ENCODE measurements around the gene CHAT.

CHAT gene

GRCh38 chr10:49595003-49595712 is 18.7 kb upstream of the CHAT start:
- peaks cover 15% of the 10 kb centered on the region; the same call in 1 of the 2 replicates for H3K4me1 ChIP-seq
- DNase-seq = no peak
- no peak overlapping the region for H3K4me3 ChIP-seq (ENCODE audit: low read depth, low read length)
- TF ChIP-seq, protein P1, sequence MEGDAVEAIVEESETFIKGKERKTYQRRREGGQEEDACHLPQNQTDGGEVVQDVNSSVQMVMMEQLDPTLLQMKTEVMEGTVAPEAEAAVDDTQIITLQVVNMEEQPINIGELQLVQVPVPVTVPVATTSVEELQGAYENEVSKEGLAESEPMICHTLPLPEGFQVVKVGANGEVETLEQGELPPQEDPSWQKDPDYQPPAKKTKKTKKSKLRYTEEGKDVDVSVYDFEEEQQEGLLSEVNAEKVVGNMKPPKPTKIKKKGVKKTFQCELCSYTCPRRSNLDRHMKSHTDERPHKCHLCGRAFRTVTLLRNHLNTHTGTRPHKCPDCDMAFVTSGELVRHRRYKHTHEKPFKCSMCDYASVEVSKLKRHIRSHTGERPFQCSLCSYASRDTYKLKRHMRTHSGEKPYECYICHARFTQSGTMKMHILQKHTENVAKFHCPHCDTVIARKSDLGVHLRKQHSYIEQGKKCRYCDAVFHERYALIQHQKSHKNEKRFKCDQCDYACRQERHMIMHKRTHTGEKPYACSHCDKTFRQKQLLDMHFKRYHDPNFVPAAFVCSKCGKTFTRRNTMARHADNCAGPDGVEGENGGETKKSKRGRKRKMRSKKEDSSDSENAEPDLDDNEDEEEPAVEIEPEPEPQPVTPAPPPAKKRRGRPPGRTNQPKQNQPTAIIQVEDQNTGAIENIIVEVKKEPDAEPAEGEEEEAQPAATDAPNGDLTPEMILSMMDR (IDR thresholded peaks at IDR 0.05; ENCODE audit: low read depth, low read length) = no peak
- no peaks in the 10 kb centered on the region for H3K27me3 ChIP-seq
- no peaks in the 10 kb centered on the region for H3K9me3 ChIP-seq
- H3K36me3 ChIP-seq = no peaks in the 10 kb centered on the region

DNA sequence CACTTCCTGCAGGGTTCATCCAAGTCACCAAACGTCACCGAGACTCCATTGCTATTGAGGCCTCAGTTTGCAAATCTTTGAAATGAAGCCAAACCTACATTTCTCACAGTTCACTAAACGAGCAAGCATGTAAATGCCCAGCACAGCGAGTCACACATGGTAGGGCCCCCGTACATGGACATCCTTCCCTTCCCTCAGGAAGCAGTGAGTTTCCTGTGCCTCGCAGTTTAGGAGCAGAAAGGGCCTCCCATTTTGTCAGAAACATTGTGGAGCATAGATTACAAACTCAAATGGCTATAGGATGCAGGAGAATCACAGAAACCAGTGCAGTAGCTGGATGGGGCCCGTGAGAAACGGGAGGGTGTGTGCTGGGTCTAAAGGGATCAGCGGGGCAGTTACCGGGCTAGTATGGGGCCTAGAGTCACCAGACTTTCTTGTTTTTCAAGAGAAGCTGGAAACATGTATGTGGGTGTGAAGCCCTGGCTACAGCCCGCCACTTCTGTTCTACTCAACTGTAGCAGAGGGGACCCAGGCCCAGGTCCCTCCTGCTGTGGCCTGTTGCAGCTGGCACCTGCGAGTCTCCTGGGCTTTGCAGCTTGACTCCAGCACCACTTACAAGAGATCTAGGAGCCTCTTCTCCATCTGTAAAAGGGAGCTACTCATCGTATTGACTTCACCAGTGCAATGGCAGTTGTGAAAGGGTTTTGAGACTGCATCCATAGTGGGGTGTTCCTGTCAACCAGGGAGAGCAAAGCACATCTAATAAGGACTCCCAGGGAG is 17.9 kb upstream of the CHAT start:
- no peaks in the 10 kb centered on the region for H3K27me3 ChIP-seq
- DNase-seq = no peak
- TF ChIP-seq, protein P1 (IDR thresholded peaks at IDR 0.05; ENCODE audit: low read depth, low read length) = no peak
- no peaks in the 10 kb centered on the region for H3K9me3 ChIP-seq
- H3K4me3 ChIP-seq (ENCODE audit: low read depth, low read length) = no peak overlapping the region
- H3K4me1 ChIP-seq = peaks cover 15% of the 10 kb centered on the region; the same call in 1 of the 2 replicates
- H3K36me3 ChIP-seq = no peaks in the 10 kb centered on the region

DNA sequence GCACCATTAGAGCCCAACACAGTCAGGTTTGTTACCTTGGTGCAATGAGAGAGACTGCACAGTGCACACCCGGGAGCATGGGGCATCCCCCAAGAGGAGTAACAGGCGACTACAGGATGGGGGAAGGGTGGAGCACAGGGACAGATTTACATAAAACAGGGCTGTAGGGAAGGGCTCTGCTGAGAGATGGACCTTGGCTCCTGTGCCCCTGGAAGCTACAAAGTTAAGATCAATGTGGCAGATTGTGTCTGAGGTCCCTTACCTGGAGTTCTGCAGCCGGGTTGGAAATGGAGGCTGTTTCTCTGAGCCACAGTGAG is 17.4 kb upstream of the CHAT start:
- no peak overlapping the region for H3K4me3 ChIP-seq (ENCODE audit: low read depth, low read length)

DNA sequence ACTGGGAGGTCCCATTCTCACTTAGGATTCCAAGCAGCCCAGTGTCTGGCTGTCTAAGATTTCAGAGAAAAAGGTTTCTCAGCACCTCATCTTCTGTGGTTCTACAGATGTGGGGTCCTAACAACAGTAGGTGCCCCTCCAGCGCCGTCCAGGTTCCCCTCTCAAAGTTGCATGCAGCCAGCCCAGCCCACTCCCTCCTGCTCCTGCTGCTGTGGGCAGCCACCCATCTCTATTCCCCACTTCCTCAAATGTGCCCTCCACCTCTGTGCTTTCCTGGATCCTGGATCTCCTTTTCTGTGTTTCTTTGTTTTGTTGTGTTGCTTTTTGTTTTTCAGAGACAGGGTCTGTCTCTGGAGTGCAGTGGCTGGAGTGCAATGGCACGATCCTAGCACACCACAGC is 17.0 kb upstream of the CHAT start:
- H3K4me1 ChIP-seq = peaks cover 15% of the 10 kb centered on the region; the same call in 1 of the 2 replicates
- no peaks in the 10 kb centered on the region for H3K27me3 ChIP-seq
- no peaks in the 10 kb centered on the region for H3K36me3 ChIP-seq
- TF ChIP-seq, protein P1 (IDR thresholded peaks at IDR 0.05; ENCODE audit: low read depth, low read length) = no peak
- no peak overlapping the region for H3K4me3 ChIP-seq (ENCODE audit: low read depth, low read length)
- DNase-seq = no peak
- H3K9me3 ChIP-seq = no peaks in the 10 kb centered on the region

More for the DNA sequence above, 17.4 kb upstream of the CHAT start:
- Histone ChIP-seq H3K9me3 (no peaks in the 10 kb centered on the region), H3K4me1 (peaks cover 15% of the 10 kb centered on the region; the same call in 1 of the 2 replicates), H3K36me3 (no peaks in the 10 kb centered on the region), H3K27me3 (no peaks in the 10 kb centered on the region)
- TF ChIP-seq, protein P1 (IDR thresholded peaks at IDR 0.05; ENCODE audit: low read depth, low read length) = no peak
- DNase-seq = no peak

- Histone ChIP-seq H3K9me3 (no peaks in the 10 kb centered on the region), H3K4me3 (ENCODE audit: low read depth, low read length) (no peak overlapping the region), H3K36me3 (no peaks in the 10 kb centered on the region), H3K4me1 (peaks cover 15% of the 10 kb centered on the region; the same call in 1 of the 2 replicates), H3K27me3 (no peaks in the 10 kb centered on the region)
- TF ChIP-seq, protein P1 (IDR thresholded peaks at IDR 0.05; ENCODE audit: low read depth, low read length) = no peak
- no peak for DNase-seq
These were observed 16.2 kb upstream of the CHAT start for GRCh38 chr10:49597426-49598163.
